ENCODE results near the gene RNF152.

RNF152 gene

GRCh38 chr18:61766266-61766884, 126.4 kb downstream of the RNF152 start:
- no peak for DNase-seq (ENCODE audit: extremely low spot score)
- CTCF ChIA-PET: no interaction called here
- POLR2A ChIA-PET: no interaction called here

GRCh38 chr18:61765097-61765496, 127.7 kb downstream of the RNF152 start:
- ChIA-PET POLR2A (no interaction called here), CTCF (no interaction called here)
- no peak for TF ChIP-seq CTCF (IDR thresholded peaks at IDR 0.05; ENCODE audit: control extremely low read depth, extremely low read depth, low read depth, missing control alignments)
- no peak for DNase-seq (ENCODE audit: extremely low spot score)

More at GRCh38 chr18:61766266-61766884, 126.4 kb downstream of the RNF152 start:
- TF ChIP-seq CTCF (IDR thresholded peaks at IDR 0.05; ENCODE audit: control extremely low read depth, extremely low read depth, low read depth, missing control alignments): no peak

- POLR2A ChIA-PET: no interaction called here
- CTCF ChIA-PET: no interaction called here
- no peak for DNase-seq (ENCODE audit: extremely low spot score)
- TF ChIP-seq CTCF (IDR thresholded peaks at IDR 0.05; ENCODE audit: control extremely low read depth, extremely low read depth, low read depth, missing control alignments): no peak
These were observed 128.4 kb downstream of the RNF152 start for GRCh38 chr18:61764381-61764780.

GRCh38 chr18:61761875-61762274, 130.9 kb downstream of the RNF152 start:
- no peak for DNase-seq (ENCODE audit: extremely low spot score)
- ChIA-PET POLR2A (no interaction called here), CTCF (no interaction called here)
- no peak for TF ChIP-seq CTCF (IDR thresholded peaks at IDR 0.05; ENCODE audit: control extremely low read depth, extremely low read depth, low read depth, missing control alignments)

Data from GM10248 (cell line).